Tibial artery (tissue), 4 donors: Measurements from ENCODE around the gene DISC1.

Experiments
- DNase-seq, 2 donors: peaks; one replicate each; pipeline ENCODE4 v3.0.0-alpha.2; 2019
- H3K27ac ChIP-seq, 2 donors: fragments of 200-600 bp; sonication (generic) in 1 of 2; 1 replicate in 1 of 2; 2 replicates in 1 of 2; pipeline ENCODE4 v1.5.1; 2018 to 2019; ENCODE audit warnings: mild to moderate bottlenecking in 1 of 2
- H3K27me3 ChIP-seq, 2 donors: fragments of 200-600 bp; sonication (generic) in 1 of 2; one replicate each; pipeline versions ENCODE4 v1.5.1 to v1.6.0; 2016 to 2019
- H3K36me3 ChIP-seq, 3 donors: fragments of 200-600 bp; sonication (generic) in 2 of 3; one replicate each; pipeline ENCODE4 v1.5.1; 2016 to 2019; ENCODE audit warnings: mild to moderate bottlenecking in 2 of 3
- H3K4me1 ChIP-seq, 4 donors: fragments of 200-600 bp; sonication (generic) in 2 of 4; 1 replicate in 3 of 4; 2 replicates in 1 of 4; pipeline ENCODE4 v1.5.1; 2016 to 2019
- H3K4me3 ChIP-seq, 2 donors: fragments of 200-600 bp; sonication (generic) in 1 of 2; 1 replicate in 1 of 2; 2 replicates in 1 of 2; pipeline ENCODE4 v1.5.1; 2018 to 2019; ENCODE audit warnings: mild to moderate bottlenecking in 2 of 2
- H3K9me3 ChIP-seq, 3 donors: fragments of 200-600 bp; sonication (generic) in 1 of 3; one replicate each; pipeline ENCODE4 v1.5.1; 2016 to 2019
- intact Hi-C: fragments of 100-400 bp; cut with DNase I; formaldehyde crosslinking; loops from one replicate; pipeline ENCODE4 v1.15.0; 2023; ENCODE audit warnings: low total_unique reads
- TF ChIP-seq, protein P1 (sequence below), 2 experiments: fragments of 200-600 bp in 1 of 2; fragments of 450-650 bp in 1 of 2; IDR thresholded peaks; one replicate each; pipeline ENCODE4 v1.5.1; 2017 to 2019; ENCODE audit warnings: antibody characterized with exemption in 2 of 2, mild to moderate bottlenecking in 1 of 2, moderate library complexity in 1 of 2

Gene DISC1

DNA sequence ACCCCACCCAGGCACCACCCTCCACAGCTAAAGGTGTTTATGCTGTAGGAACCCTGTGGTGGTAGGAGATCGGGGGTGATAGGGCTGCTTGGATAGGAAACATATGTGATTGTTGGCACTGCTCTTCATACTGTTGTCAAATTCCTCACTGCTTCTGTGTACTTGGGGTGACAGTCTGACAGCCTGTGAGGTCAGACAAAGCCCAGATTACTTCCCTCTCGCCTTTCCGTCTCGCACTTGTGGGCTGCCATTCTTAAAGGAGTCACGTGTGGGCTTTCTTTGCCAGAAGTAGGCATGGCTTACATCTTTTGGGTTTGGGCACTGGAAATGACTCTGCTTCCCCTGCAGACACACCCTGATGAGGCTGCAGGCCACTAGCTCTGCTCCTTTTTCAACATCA, 363.8 kb downstream of the DISC1 start:
- TF ChIP-seq, protein P1, sequence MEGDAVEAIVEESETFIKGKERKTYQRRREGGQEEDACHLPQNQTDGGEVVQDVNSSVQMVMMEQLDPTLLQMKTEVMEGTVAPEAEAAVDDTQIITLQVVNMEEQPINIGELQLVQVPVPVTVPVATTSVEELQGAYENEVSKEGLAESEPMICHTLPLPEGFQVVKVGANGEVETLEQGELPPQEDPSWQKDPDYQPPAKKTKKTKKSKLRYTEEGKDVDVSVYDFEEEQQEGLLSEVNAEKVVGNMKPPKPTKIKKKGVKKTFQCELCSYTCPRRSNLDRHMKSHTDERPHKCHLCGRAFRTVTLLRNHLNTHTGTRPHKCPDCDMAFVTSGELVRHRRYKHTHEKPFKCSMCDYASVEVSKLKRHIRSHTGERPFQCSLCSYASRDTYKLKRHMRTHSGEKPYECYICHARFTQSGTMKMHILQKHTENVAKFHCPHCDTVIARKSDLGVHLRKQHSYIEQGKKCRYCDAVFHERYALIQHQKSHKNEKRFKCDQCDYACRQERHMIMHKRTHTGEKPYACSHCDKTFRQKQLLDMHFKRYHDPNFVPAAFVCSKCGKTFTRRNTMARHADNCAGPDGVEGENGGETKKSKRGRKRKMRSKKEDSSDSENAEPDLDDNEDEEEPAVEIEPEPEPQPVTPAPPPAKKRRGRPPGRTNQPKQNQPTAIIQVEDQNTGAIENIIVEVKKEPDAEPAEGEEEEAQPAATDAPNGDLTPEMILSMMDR (IDR thresholded peaks at IDR 0.05) = no peak
- intact Hi-C loops = no loop called here
- Histone ChIP-seq H3K9me3 (no peaks in the 10 kb centered on the region), H3K4me3 (no peak overlapping the region), H3K27me3 (no peaks in the 10 kb centered on the region), H3K27ac (no peak overlapping the region), H3K4me1 (no peaks in the 10 kb centered on the region), H3K36me3 (no peaks in the 10 kb centered on the region)
- DNase-seq = no peak

DNA sequence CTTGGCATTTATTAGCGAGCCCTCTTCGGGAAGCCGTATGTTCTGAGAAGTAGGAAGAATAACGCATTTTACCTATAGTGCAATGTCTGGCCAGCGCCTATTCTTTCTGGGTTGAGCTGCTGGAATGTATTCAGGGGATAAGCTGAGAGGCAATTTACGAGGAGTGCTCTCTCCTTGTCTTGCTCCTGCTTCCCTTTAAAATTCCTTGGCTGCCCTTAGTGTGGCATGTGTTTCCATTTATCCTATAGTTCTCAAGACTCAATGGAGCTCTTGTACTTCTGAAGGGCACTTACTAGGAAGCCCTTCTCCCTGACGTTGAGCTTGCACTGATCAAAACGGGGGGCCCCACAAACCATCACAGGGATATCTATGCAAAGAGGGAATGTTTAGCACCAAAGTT, 364.6 kb downstream of the DISC1 start:
- TF ChIP-seq, protein P1 (IDR thresholded peaks at IDR 0.05) = no peak
- no peaks in the 10 kb centered on the region for H3K4me1 ChIP-seq
- H3K4me3 ChIP-seq = no peak overlapping the region
- no peak overlapping the region for H3K27ac ChIP-seq
- intact Hi-C loops = no loop called here
- no peaks in the 10 kb centered on the region for H3K36me3 ChIP-seq
- no peak for DNase-seq
- no peaks in the 10 kb centered on the region for H3K27me3 ChIP-seq
- no peaks in the 10 kb centered on the region for H3K9me3 ChIP-seq

DNA sequence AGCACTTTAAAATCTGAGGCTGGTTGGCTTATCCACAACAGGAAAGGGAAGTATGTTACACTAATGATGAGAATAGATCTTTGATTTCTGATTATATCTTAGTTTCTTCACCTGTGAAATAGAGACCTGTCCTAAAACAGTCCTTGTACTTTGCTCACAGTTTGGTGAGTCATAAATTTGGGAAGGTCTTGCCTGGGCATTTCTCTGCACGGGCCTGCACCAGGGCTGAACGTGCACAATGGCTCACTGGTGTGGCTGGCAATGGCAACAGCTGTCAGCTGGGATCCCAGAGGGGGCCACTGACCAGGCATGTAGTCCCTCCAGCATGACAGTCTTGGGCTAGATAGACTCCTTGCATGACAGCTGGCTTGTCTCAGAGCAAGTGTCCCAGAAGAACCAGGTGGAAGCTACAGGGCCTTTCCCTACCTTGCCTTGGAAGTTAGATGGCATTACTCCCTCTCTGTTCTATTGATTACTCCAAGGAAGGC, 367.4 kb downstream of the DISC1 start:
- H3K36me3 ChIP-seq = no peaks in the 10 kb centered on the region
- no peak for DNase-seq
- no peak overlapping the region for H3K27ac ChIP-seq
- H3K4me1 ChIP-seq = no peaks in the 10 kb centered on the region
- H3K9me3 ChIP-seq = no peaks in the 10 kb centered on the region
- intact Hi-C loops = no loop called here
- no peak overlapping the region for H3K4me3 ChIP-seq
- TF ChIP-seq, protein P1 (IDR thresholded peaks at IDR 0.05) = no peak
- no peaks in the 10 kb centered on the region for H3K27me3 ChIP-seq

DNA sequence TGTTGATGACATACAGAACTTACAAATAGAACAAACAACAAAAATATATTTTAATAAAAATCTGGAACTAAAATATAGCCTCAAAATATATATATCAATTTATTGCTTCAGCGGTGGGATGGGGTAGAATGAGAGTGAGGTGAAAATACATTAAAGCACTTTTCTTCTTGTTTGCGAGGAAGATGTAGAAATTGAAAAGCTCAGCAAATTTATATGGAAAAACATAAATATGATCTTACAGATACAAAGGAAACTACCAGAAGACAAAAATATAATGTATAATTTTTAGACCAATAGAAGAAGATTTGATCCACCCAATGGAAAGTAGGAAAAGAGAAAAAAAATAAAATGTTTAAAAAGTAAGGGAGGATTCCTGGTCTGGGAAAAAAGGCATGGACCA, 372.2 kb downstream of the DISC1 start:
- H3K9me3 ChIP-seq = no peaks in the 10 kb centered on the region
- H3K4me1 ChIP-seq = no peaks in the 10 kb centered on the region
- no peak overlapping the region for H3K27ac ChIP-seq
- H3K4me3 ChIP-seq = no peak overlapping the region
- DNase-seq = no peak
- H3K36me3 ChIP-seq = no peaks in the 10 kb centered on the region
- TF ChIP-seq, protein P1 (IDR thresholded peaks at IDR 0.05) = no peak
- intact Hi-C loops = loop anchor here (1.0 kb wide), 1 partner anchor 42 kb away; no protein-coding TSS in a partner anchor
- no peaks in the 10 kb centered on the region for H3K27me3 ChIP-seq

DNA sequence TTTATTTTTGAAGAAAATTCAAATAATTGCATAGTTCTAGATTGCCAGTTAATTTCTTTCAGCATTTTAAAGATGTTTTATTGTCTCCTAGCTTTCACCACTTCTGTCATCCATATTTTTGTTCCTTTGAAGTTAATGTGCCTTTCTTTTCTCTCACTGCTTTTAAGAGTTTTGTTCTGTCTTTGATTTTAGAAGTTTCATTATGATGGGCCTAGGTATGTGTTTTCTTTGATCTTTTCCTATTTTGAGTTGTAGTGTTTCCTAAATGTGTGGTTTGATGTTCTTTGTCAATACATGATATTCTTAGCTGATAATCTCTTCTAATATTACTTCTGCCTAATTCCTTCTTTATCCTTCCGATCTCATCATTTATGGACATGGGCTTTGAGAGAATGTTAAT, 378.7 kb downstream of the DISC1 start:
- H3K27ac ChIP-seq = no peak overlapping the region
- no peaks in the 10 kb centered on the region for H3K36me3 ChIP-seq
- no peaks in the 10 kb centered on the region for H3K27me3 ChIP-seq
- H3K9me3 ChIP-seq = no peaks in the 10 kb centered on the region
- TF ChIP-seq, protein P1 (IDR thresholded peaks at IDR 0.05) = no peak
- H3K4me1 ChIP-seq = no peaks in the 10 kb centered on the region
- no peak overlapping the region for H3K4me3 ChIP-seq
- intact Hi-C loops = no loop called here
- DNase-seq = no peak

DNA sequence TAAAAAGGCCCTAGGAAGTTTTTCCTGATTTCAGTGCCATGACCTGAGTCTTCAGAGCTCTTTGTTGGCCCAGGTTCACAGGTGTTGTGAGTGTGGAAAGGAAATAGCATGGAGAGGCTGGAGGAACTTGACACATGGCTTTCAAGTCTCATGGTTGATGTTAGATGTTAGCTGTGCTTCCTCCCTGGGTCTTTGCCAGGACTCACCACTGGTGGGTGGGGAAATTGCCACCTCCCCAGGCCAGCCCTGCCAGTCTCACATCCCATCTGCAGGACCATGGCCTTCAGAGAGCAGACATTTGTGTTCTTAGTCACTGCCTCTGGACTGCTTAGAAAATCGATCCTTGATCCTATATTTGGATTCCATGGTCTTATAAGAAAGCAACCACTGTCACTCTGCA, 383.2 kb downstream of the DISC1 start:
- TF ChIP-seq, protein P1 (IDR thresholded peaks at IDR 0.05) = no peak
- H3K27ac ChIP-seq = no peak overlapping the region
- H3K27me3 ChIP-seq = no peaks in the 10 kb centered on the region
- DNase-seq = no peak
- no peaks in the 10 kb centered on the region for H3K36me3 ChIP-seq
- no peak overlapping the region for H3K4me3 ChIP-seq
- H3K4me1 ChIP-seq = no peaks in the 10 kb centered on the region
- intact Hi-C loops = no loop called here
- no peaks in the 10 kb centered on the region for H3K9me3 ChIP-seq
